ENCODE measurements around the gene ZNF764. TPM values are rescaled to one million over a fixed set of nuclear protein-coding genes. Genes with fewer than 3 reads are reported as not detected.

Gene ZNF764
- total RNA-seq: 1 to 10 TPM; 3.1 to 5.6 (median 4.0) TPM
- polyA plus RNA-seq: 1 to 10 TPM; 4.8 to 5.4 TPM

DNA sequence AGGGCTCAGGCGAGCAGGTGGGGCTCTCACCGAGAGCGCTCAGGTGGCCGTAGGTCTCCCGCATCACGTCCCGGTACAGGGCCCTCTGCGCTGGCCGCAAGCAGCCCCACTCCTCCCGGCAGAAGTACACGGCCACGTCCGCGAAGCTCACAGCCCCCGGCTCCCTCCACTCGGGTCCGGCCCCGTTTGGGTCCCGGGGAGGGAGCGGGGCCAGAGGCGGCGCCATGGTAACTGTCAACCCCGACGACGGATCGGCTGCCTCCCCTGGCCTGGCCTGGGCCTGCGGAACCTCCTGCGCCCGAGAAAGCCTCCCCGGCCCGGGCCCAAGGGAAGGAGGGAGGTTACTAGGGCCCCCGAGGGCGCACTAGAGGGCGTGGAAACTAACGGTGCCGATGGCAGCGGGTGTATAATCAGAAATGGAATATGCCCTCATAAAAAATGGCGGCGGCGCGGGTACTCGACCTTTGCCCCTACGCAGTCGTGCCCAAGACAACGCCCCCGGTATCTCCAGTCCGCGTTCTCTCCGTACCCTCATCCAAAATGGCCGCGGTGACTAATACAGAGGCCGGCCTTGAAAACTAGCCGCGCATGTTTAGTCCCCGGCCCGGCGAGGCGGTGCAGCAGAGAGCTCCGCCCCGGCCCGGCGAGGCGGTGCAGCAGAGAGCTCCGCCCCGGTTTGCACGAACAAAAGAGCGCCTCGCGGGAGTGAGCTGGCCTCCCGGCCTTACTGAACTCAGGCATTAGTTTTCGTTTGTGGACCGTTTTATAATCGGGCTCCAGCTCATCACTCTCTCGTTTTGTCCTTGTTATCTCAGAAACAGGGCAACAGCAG lies at the start of gene ZNF764:
ZNF764 (minus strand) TSS at position 418 of the 832 bp plus-strand sequence; CDS start at position 226, 192 bp downstream.
- 0% methylated on average over 74 of the region's 74 CpGs for WGBS, 2 donors
- peaks cover 0 to 16% (median 7%) of the 10 kb centered on the region in 3 donors for H3K36me3 ChIP-seq
- H3K4me1 ChIP-seq: peaks cover 0 to 10% (median 0%) of the 10 kb centered on the region in 3 donors
- DNase-seq: peak; percentile 95 to 99 (median 98)
- no peaks in the 10 kb centered on the region for H3K9me3 ChIP-seq
- FAIRE-seq: peak; percentile 95
- TF ChIP-seq, protein P1, sequence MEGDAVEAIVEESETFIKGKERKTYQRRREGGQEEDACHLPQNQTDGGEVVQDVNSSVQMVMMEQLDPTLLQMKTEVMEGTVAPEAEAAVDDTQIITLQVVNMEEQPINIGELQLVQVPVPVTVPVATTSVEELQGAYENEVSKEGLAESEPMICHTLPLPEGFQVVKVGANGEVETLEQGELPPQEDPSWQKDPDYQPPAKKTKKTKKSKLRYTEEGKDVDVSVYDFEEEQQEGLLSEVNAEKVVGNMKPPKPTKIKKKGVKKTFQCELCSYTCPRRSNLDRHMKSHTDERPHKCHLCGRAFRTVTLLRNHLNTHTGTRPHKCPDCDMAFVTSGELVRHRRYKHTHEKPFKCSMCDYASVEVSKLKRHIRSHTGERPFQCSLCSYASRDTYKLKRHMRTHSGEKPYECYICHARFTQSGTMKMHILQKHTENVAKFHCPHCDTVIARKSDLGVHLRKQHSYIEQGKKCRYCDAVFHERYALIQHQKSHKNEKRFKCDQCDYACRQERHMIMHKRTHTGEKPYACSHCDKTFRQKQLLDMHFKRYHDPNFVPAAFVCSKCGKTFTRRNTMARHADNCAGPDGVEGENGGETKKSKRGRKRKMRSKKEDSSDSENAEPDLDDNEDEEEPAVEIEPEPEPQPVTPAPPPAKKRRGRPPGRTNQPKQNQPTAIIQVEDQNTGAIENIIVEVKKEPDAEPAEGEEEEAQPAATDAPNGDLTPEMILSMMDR (IDR thresholded peaks at IDR 0.05): no peak
- ATAC-seq: peak; percentile 93 to 98 (median 96)
- intact Hi-C loops (cut with DNase I): no loop called here
- H3K27ac ChIP-seq: peak within 1 kb of the TSS; percentile 91 to 97 (median 96)
- H3K4me3 ChIP-seq: peak within 1 kb of the TSS; percentile 65 to 90 (median 88)
- no peaks in the 10 kb centered on the region for H3K27me3 ChIP-seq

DNA sequence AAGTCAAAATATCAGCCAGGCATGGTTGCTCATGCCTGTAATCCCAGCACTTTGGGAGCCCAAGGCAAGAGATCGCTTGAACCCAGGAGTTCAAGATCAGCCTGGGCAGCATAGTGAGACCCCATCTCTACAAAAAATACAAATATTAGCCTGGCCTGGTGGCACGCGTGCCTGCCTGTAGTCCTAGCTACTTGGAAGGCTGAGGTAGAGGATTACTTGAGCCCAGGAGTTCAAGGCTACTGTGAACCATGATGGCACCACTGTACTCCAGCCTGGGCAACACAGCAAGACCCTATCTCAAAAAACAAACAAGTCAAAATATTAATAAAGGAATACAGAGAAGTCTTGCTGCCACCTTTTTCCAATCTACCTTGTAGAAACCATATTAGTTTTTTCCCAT lies 47.8 kb upstream of the ZNF764 start:
- peaks cover 9 to 34% (median 16%) of the 10 kb centered on the region in 3 donors for H3K36me3 ChIP-seq
- no peak overlapping the region for H3K4me3 ChIP-seq
- H3K4me1 ChIP-seq: peaks cover 3 to 9% (median 7%) of the 10 kb centered on the region in 3 donors
- FAIRE-seq: no peak
- WGBS, 2 donors: 91 to 93% methylated on average over 3 of the region's 3 CpGs
- ATAC-seq: no peak
- TF ChIP-seq, protein P1 (IDR thresholded peaks at IDR 0.05): no peak
- H3K27ac ChIP-seq: no peak overlapping the region
- no peak for DNase-seq
- H3K9me3 ChIP-seq: no peaks in the 10 kb centered on the region
- no peaks in the 10 kb centered on the region for H3K27me3 ChIP-seq
- intact Hi-C loops (cut with DNase I): no loop called here

DNA sequence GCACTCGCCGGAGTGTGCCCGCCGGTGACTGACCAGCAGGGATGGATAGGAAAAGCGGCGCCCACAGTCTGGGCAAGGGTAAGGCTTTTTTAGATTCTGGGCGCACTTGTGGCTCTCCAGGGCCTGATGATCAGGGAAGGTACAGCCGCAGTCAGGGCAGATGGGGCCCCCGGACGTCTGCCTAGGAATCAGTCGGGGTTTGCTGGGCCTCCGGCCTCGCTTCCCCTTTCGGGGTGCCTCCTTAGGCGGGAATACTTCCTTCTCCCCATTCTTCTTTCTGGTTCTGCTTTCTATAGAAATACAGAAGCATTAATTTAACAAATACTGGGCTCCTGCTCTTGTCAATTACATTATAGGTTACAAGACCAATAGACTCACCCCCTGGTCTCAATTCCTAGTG lies 47.0 kb upstream of the ZNF764 start:
- no peak for FAIRE-seq
- Histone ChIP-seq H3K27me3 (no peaks in the 10 kb centered on the region), H3K9me3 (no peaks in the 10 kb centered on the region), H3K36me3 (peaks cover 9 to 34% (median 16%) of the 10 kb centered on the region in 3 donors), H3K4me3 (no peak overlapping the region), H3K27ac (no peak overlapping the region), H3K4me1 (peaks cover 0 to 7% (median 6%) of the 10 kb centered on the region in 3 donors)
- WGBS, 2 donors: 91 to 92% methylated on average over 15 of the region's 15 CpGs
- TF ChIP-seq, protein P1 (IDR thresholded peaks at IDR 0.05): no peak
- peak in 1 of 6 donors; percentile 39 for DNase-seq
- intact Hi-C loops (cut with DNase I): no loop called here
- ATAC-seq: no peak

DNA sequence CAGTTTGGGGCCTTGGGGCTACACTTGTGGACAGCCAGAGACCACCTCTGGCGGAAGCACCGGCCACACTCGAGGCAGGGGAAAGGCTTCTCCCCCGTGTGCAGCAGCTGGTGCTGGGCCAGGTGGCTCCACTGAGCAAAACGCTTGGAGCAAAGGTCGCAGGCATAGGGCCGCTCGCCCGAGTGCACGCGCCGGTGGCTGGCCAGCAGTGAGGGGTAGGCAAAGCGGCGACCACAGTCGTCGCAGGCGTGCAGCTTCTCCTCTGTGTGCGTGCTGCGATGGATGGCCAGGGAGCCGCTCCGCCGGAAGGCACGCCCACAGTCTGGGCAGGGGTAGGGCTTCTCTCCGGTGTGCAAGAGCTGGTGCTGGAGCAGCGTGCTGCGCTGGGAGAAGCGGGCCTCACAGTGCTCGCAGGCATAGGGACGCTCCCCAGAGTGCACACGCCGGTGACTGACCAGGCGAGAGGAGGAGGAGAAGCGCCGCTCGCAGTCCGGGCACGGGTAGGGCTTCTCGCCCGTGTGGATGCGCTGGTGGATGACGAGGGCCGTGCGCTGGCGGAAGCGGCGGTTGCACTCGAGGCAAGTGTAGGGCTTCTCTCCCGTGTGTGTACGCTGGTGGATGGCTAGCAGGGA lies 46.3 kb upstream of the ZNF764 start:
- WGBS, 2 donors: 92 to 93% methylated on average over 48 to 49 of the region's 49 CpGs
- no peak overlapping the region for H3K27ac ChIP-seq
- no peak overlapping the region for H3K4me3 ChIP-seq
- intact Hi-C loops (cut with DNase I): no loop called here
- H3K4me1 ChIP-seq: peaks cover 0 to 7% (median 6%) of the 10 kb centered on the region in 3 donors
- no peak for ATAC-seq
- DNase-seq: peak in 2 of 6 donors; percentile 34 to 68
- H3K36me3 ChIP-seq: peaks cover 9 to 34% (median 16%) of the 10 kb centered on the region in 3 donors
- no peaks in the 10 kb centered on the region for H3K27me3 ChIP-seq
- FAIRE-seq: no peak
- TF ChIP-seq, protein P1 (IDR thresholded peaks at IDR 0.05): no peak
- H3K9me3 ChIP-seq: no peaks in the 10 kb centered on the region

Data from pancreas (tissue), 10 donors.